ENCODE data around the gene GRB10. TPM values are rescaled to one million over a fixed set of nuclear protein-coding genes. Genes with fewer than 3 reads are reported as not detected.

Gene GRB10
- total RNA-seq, 1 experiment from 2014 or later = 47.9 TPM

GRCh38 chr7:50821457-50822008 lies 38.8 kb upstream of the GRB10 start:
- TF ChIP-seq EZH2 (IDR thresholded peaks at IDR 0.05; ENCODE audit: low read depth) (no peak), CTCF (conservative IDR thresholded peaks at IDR 0.05) (no peak)
- Histone ChIP-seq H4K20me1 (ENCODE audit: insufficient read depth) (no peaks in the 10 kb centered on the region), H3K9me2 (ENCODE audit: insufficient read depth) (no peaks in the 10 kb centered on the region), H3K4me1 (replicated peaks; ENCODE audit: insufficient read depth) (peaks cover 43% of the 10 kb centered on the region), H3K27ac (peak overlapping the region; percentile 50), H3K27me3 (ENCODE audit: insufficient read depth, low read depth) (no peaks in the 10 kb centered on the region), H3K36me3 (ENCODE audit: low read depth) (no peaks in the 10 kb centered on the region), H2AFZ (no peak overlapping the region), H3F3A (ENCODE audit: insufficient read depth, low read depth) (peaks cover 30% of the 10 kb centered on the region; the same call in 1 of the 2 replicates), H3K4me3 (no peak overlapping the region), H3K9me3 (ENCODE audit: insufficient read depth, low read depth) (no peaks in the 10 kb centered on the region), H3K4me2 (peak overlapping the region; percentile 49), H3K79me2 (ENCODE audit: low read depth) (no peaks in the 10 kb centered on the region)
- intact Hi-C loops (cut with micrococcal nuclease; ENCODE audit: unreplicated experiment) = no loop called here
- ChIA-PET POLR2A (ENCODE audit: unreplicated experiment) (interaction anchor here (0.5 to 0.7 kb wide), 3 partner anchors 10 to 16 kb away, joined by 3 to 6 read pairs (median 3); no protein-coding TSS in a partner anchor), CTCF (interaction anchor here (0.9 kb wide), 1 partner anchor 354 kb away, joined by 3 read pairs; no protein-coding TSS in a partner anchor)
- BruUV-seq (replicated peaks) = no TSS peak
- DNase-seq = peak; percentile 53 to 77

DNA sequence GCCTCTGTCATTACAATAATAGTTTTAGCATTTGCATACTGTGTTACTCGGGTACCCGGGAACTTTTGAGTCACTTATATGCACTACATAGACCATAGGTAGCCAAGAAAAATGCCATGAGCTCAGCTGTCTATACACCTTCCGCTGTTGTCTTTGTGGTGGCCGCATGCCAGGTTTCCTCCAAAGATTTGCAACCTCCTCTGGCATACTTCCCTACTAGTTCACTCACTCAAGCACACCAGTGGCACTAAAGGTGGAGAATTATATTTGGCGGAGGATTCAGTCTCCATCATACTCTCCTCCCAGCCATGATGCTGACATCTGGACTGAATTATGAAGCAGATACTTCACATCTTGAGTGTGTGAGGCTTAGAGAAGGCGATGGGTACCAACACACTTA lies 35.6 kb upstream of the GRB10 start:
- Histone ChIP-seq H3K36me3 (ENCODE audit: low read depth) (no peaks in the 10 kb centered on the region), H3K27me3 (ENCODE audit: insufficient read depth, low read depth) (no peaks in the 10 kb centered on the region), H3K4me1 (replicated peaks; ENCODE audit: insufficient read depth) (peaks cover 24% of the 10 kb centered on the region), H3F3A (ENCODE audit: insufficient read depth, low read depth) (peaks cover 21% of the 10 kb centered on the region; the same call in 1 of the 2 replicates), H3K79me2 (ENCODE audit: low read depth) (no peaks in the 10 kb centered on the region), H3K4me3 (no peak overlapping the region), H3K4me2 (no peak overlapping the region), H3K9me2 (ENCODE audit: insufficient read depth) (no peaks in the 10 kb centered on the region), H4K20me1 (ENCODE audit: insufficient read depth) (no peaks in the 10 kb centered on the region), H3K9me3 (ENCODE audit: insufficient read depth, low read depth) (no peaks in the 10 kb centered on the region), H3K27ac (no peak overlapping the region), H2AFZ (no peak overlapping the region)
- POLR2A ChIA-PET (ENCODE audit: unreplicated experiment) = no interaction called here
- no peak for TF ChIP-seq CTCF (conservative IDR thresholded peaks at IDR 0.05)
- TF ChIP-seq EZH2 (IDR thresholded peaks at IDR 0.05; ENCODE audit: low read depth) = no peak
- intact Hi-C loops (cut with micrococcal nuclease; ENCODE audit: unreplicated experiment) = no loop called here
- CTCF ChIA-PET = no interaction called here
- DNase-seq = no peak
- no TSS peak for BruUV-seq (replicated peaks)

DNA sequence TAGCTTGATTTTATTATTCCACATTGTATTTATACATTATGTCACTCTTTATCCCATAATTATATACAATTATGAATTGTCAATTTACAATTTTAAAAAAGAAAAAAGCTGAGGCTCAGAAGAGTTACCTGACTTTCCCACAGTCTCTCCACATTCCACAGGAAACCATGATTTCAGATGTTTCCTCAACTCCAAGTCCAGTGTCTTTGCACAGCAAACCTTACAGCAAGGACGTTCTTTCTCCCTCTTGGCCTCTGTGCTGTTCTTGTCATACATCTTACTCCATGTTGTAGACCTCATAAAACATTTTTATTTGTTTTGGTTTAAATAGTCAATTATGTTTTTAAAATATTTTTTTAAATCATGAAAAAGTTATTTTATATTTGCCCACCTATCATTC lies 34.9 kb upstream of the GRB10 start:
- BruUV-seq (replicated peaks) = no TSS peak
- TF ChIP-seq CTCF (conservative IDR thresholded peaks at IDR 0.05) (no peak), EZH2 (IDR thresholded peaks at IDR 0.05; ENCODE audit: low read depth) (no peak)
- Histone ChIP-seq H3F3A (ENCODE audit: insufficient read depth, low read depth) (peaks cover 21% of the 10 kb centered on the region; the same call in 1 of the 2 replicates), H4K20me1 (ENCODE audit: insufficient read depth) (no peaks in the 10 kb centered on the region), H3K4me3 (no peak overlapping the region), H3K27ac (no peak overlapping the region), H3K9me2 (ENCODE audit: insufficient read depth) (no peaks in the 10 kb centered on the region), H3K4me1 (replicated peaks; ENCODE audit: insufficient read depth) (peaks cover 29% of the 10 kb centered on the region), H2AFZ (no peak overlapping the region), H3K9me3 (ENCODE audit: insufficient read depth, low read depth) (no peaks in the 10 kb centered on the region), H3K79me2 (ENCODE audit: low read depth) (no peaks in the 10 kb centered on the region), H3K27me3 (ENCODE audit: insufficient read depth, low read depth) (no peaks in the 10 kb centered on the region), H3K4me2 (no peak overlapping the region), H3K36me3 (ENCODE audit: low read depth) (no peaks in the 10 kb centered on the region)
- ChIA-PET CTCF (no interaction called here), POLR2A (ENCODE audit: unreplicated experiment) (interaction anchor here (0.6 kb wide), 1 partner anchor 1680 kb away, joined by 5 read pairs; no protein-coding TSS in a partner anchor)
- intact Hi-C loops (cut with micrococcal nuclease; ENCODE audit: unreplicated experiment) = no loop called here
- no peak for DNase-seq
